Esophagus squamous epithelium (tissue), 4 donors: ENCODE results near the gene AKAP10.

Experiments
- POLR2A ChIP-seq, 4 donors: fragments of 450-650 bp; IDR thresholded peaks; one replicate each; pipeline ENCODE4 v1.6.1; 2017; ENCODE audit warnings: antibody characterized with exemption in 4 of 4, mild to moderate bottlenecking in 4 of 4, moderate library complexity in 3 of 4
- TF ChIP-seq, protein P1 (sequence below), 6 experiments: fragments of 450-650 bp in 4 of 6; fragments of 200-600 bp in 2 of 6; sonication (generic) in 2 of 6; IDR thresholded peaks; one replicate each; pipeline ENCODE4 v1.5.1; 2016 to 2019; ENCODE audit warnings: antibody characterized with exemption in 6 of 6, mild to moderate bottlenecking in 4 of 6, moderate library complexity in 4 of 6

DNA sequence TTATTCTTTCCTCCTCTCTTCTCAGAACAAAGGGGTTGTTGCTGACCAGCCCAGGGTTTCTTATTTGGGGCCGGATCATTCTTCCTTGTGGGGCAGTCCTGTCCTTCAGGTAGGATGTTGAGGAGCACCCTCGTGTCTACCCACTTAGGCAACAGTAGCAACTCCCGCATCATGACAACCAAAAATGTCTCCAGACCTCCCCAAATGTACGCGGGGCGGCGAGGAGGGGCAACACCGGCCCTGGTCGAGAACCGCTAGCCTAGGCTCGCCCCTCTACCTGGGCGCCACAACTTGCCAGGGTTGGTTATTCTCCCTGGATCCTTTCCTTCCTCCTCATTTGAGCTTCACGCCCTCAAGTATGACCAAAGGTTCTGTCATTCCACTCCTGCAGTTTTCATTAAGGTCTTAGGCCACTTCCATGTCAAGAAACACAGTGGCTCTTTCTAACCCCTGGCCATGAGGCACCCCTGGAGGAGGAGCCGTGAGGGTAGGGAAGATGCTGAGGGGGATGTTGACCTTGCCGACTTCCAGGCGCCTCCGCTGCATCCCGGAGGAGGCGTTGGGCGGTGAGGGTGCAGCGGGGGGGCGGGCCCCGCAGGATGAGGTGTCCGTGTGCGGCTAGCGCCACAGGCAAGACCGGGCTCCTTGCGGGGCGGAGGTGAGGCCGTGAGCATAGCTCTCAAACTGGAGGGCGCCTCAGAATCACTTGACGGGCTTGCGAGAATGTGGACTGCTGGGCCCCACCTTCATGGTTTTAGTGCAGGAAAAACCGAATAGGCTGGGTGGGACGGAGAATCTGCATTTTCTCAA is 30.8 kb upstream of the AKAP10 start:
- TF ChIP-seq, protein P1, sequence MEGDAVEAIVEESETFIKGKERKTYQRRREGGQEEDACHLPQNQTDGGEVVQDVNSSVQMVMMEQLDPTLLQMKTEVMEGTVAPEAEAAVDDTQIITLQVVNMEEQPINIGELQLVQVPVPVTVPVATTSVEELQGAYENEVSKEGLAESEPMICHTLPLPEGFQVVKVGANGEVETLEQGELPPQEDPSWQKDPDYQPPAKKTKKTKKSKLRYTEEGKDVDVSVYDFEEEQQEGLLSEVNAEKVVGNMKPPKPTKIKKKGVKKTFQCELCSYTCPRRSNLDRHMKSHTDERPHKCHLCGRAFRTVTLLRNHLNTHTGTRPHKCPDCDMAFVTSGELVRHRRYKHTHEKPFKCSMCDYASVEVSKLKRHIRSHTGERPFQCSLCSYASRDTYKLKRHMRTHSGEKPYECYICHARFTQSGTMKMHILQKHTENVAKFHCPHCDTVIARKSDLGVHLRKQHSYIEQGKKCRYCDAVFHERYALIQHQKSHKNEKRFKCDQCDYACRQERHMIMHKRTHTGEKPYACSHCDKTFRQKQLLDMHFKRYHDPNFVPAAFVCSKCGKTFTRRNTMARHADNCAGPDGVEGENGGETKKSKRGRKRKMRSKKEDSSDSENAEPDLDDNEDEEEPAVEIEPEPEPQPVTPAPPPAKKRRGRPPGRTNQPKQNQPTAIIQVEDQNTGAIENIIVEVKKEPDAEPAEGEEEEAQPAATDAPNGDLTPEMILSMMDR (IDR thresholded peaks at IDR 0.05), result no peak
- TF ChIP-seq POLR2A (IDR thresholded peaks at IDR 0.05), result no peak
